ENCODE results near the gene KRT12. TPM values are rescaled to one million over a fixed set of nuclear protein-coding genes. Genes with fewer than 3 reads are reported as not detected.

The KRT12 gene
- total and polyA plus RNA-seq, 9 of the 15 experiments (the other 6 are each of a cell fraction or from before 2014, with no cell fraction given): 0.18 to 7.0 (median 2.2) TPM

DNA sequence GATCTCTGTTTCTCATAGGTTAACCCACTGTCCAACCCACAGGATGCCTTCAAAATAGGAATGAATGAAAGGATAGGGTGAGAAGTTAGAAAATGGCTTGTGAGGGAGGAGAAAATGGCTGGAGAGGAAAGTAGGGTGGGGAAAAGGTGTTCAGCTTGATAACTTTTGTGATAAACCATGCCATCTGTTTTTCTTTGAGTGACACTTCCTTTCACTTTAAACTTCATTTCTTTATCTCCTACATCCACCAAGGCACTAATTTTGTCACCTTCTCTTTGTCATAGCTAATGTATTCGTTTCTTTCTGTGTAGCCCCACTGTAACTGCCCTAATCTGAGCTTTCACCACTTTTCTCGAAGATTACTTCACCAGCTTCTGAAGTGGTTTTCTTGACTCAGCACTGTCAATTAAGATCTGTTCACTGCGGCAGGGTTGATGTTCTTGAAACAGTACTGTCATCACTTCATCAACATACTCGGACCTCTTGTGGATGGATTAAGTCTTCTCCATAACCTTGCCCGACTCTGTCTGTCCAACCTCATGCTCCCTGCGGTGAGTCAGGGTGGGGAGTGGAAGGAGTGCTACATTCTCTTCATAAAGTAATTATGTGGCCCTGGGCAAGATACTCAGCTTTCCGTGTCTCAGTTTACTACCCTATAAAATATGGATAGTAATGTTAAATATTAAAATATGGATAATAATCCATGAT, 39.1 kb downstream of the KRT12 start (continued):
- TF ChIP-seq GATAD2B (IDR thresholded peaks at IDR 0.05; ENCODE audit: borderline replicate concordance) (no peak; the same call in none of the 2 replicates), NCOA6 (IDR thresholded peaks at IDR 0.05) (no peak; the same call in 1 of the 2 replicates), ZNF644 (tag; IDR thresholded peaks at IDR 0.05; ENCODE audit: low read depth) (peak; percentile 94), SAFB2 (IDR thresholded peaks at IDR 0.05; ENCODE audit: borderline replicate concordance, low read depth, low read length, severe bottlenecking) (no peak), IFI16 (CRISPR knock-in tag; IDR thresholded peaks at IDR 0.05) (no peak), NCOR1 (IDR thresholded peaks at IDR 0.05) (peak; percentile 96), ASH1L (IDR thresholded peaks at IDR 0.05; ENCODE audit: borderline replicate concordance, low read depth, partially characterized antibody) (no peak), CCNT2 (IDR thresholded peaks at IDR 0.05; ENCODE audit: borderline replicate concordance, extremely low read depth, insufficient read length, low read depth, low read length) (peak; percentile 99), RBM22 (IDR thresholded peaks at IDR 0.05; ENCODE audit: low read depth, low read length, poor library complexity, severe bottlenecking) (no peak), ZNF347 (CRISPR knock-in tag; IDR thresholded peaks at IDR 0.05; ENCODE audit: low read depth) (no peak), HDAC6 (IDR thresholded peaks at IDR 0.05; ENCODE audit: low read depth, low read length) (no peak), GATAD2A (IDR thresholded peaks at IDR 0.05) (peak; percentile 13), YBX1 (IDR thresholded peaks at IDR 0.05) (no peak), MYBL2 (IDR thresholded peaks at IDR 0.05; ENCODE audit: low read depth) (0 out of 2 replicates have a peak, but pooled peaks have one; percentile 28), MYBL2 (CRISPR knock-in tag; IDR thresholded peaks at IDR 0.05; ENCODE audit: borderline replicate concordance) (no peak), MCM5 (IDR thresholded peaks at IDR 0.05; ENCODE audit: low read depth) (no peak), ZSCAN29 (IDR thresholded peaks at IDR 0.05) (peak; percentile 86), ZKSCAN8 (CRISPR knock-in tag; IDR thresholded peaks at IDR 0.05) (peak; percentile 74; the same call in 1 of the 2 replicates), EP400 (IDR thresholded peaks at IDR 0.05) (peak; percentile 78), ILK (tag; IDR thresholded peaks at IDR 0.05; ENCODE audit: borderline replicate concordance, low read depth) (no peak), ZNF695 (CRISPR knock-in tag; IDR thresholded peaks at IDR 0.05) (no peak), ZNF696 (CRISPR knock-in tag; conservative IDR thresholded peaks at IDR 0.05) (no peak)
- TF ChIP-seq, protein P1, sequence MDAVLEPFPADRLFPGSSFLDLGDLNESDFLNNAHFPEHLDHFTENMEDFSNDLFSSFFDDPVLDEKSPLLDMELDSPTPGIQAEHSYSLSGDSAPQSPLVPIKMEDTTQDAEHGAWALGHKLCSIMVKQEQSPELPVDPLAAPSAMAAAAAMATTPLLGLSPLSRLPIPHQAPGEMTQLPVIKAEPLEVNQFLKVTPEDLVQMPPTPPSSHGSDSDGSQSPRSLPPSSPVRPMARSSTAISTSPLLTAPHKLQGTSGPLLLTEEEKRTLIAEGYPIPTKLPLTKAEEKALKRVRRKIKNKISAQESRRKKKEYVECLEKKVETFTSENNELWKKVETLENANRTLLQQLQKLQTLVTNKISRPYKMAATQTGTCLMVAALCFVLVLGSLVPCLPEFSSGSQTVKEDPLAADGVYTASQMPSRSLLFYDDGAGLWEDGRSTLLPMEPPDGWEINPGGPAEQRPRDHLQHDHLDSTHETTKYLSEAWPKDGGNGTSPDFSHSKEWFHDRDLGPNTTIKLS (IDR thresholded peaks at IDR 0.05; ENCODE audit: borderline replicate concordance, low read depth): peak; percentile 37; the same call in 1 of the 2 replicates
- TF ChIP-seq, protein P2, sequence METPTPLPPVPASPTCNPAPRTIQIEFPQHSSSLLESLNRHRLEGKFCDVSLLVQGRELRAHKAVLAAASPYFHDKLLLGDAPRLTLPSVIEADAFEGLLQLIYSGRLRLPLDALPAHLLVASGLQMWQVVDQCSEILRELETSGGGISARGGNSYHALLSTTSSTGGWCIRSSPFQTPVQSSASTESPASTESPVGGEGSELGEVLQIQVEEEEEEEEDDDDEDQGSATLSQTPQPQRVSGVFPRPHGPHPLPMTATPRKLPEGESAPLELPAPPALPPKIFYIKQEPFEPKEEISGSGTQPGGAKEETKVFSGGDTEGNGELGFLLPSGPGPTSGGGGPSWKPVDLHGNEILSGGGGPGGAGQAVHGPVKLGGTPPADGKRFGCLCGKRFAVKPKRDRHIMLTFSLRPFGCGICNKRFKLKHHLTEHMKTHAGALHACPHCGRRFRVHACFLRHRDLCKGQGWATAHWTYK (CRISPR knock-in tag; IDR thresholded peaks at IDR 0.05): no peak
- TF ChIP-seq, protein P3, sequence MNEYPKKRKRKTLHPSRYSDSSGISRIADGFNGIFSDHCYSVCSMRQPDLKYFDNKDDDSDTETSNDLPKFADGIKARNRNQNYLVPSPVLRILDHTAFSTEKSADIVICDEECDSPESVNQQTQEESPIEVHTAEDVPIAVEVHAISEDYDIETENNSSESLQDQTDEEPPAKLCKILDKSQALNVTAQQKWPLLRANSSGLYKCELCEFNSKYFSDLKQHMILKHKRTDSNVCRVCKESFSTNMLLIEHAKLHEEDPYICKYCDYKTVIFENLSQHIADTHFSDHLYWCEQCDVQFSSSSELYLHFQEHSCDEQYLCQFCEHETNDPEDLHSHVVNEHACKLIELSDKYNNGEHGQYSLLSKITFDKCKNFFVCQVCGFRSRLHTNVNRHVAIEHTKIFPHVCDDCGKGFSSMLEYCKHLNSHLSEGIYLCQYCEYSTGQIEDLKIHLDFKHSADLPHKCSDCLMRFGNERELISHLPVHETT (CRISPR knock-in tag; conservative IDR thresholded peaks at IDR 0.05 in 1 of 2, IDR thresholded peaks at IDR 0.05 in 1 of 2): peak in 1 of 2 experiments; percentile 86; a peak in 2 of 4 replicates
